ENCODE data around the gene HMOX1.

The HMOX1 gene

DNA sequence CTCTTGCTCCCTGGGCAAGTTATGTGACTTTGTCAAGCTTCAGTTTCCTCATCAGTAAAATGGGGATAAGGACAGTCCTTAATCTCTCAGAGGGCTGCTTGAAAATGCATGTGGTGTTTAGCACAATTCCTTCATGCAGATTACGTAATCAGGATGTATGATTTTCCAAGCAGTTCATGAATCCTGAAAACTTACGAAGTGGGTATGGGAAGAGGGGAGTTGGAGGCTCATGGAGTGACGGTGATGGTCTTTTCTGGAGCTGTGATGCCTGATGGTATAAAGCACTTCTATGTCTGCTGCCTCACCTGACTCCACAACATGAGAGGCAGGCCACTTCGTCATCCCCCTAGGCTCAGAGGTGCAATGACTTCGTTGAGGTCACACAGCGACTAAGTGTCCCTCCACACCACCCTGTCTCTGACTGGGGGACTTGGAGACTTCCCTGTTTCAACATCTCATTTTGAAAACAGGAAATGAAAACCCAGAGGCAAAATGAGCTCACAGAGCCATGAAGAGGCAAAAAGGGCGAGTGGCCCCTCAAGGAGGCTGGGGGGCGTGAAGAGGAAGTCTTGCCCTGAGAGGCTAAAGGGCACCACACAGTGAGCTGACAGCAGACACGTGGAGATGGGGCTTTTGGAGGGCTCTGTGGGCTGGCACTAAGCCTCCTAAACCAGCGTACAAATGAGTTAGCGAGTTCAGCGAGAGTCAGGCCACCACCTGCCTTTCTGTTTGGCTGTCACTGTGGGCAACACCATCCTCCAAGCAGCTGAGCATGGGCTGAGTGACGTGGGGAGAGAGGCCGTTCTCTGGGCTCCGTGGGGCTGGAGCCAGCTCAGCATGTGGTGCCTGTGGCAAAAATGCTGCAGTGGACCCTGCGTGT lies 29.1 kb downstream of the HMOX1 start:
- no peak for DNase-seq

DNA sequence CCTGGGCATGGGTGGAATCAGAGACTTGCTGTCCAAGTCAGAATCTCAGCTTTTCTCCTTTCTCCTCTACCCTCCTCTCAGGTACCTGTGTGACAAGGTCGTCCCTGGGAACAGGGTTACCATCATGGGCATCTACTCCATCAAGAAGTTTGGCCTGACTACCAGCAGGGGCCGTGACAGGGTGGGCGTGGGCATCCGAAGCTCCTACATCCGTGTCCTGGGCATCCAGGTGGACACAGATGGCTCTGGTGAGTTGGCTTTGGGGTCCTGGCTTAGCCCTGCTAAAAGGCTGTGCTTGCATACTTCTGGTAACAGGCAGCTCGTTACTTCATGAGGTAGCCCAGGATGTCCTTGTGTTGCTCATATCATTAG lies 29.8 kb downstream of the HMOX1 start:
- no peak for DNase-seq

DNA sequence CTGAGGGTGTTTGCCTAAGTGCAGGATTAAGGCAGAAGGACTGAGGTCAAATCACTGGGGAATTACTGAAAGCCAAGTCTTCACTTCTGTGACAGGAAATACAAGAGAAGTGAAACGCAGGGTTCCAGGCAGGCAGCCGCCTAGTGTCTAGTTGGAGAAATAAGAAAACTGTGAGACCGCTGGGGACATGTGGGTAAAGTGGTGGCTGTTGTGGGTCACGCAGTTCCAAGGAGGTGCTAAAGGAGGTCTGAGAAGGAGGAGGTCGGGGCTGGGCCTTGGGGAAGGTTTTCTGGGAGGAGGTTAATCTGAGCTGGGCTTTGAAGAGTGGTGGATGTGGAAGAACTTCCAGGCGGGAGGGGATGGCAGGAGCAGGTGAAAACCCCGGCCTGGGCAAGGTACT lies 30.2 kb downstream of the HMOX1 start:
- DNase-seq: no peak

DNA sequence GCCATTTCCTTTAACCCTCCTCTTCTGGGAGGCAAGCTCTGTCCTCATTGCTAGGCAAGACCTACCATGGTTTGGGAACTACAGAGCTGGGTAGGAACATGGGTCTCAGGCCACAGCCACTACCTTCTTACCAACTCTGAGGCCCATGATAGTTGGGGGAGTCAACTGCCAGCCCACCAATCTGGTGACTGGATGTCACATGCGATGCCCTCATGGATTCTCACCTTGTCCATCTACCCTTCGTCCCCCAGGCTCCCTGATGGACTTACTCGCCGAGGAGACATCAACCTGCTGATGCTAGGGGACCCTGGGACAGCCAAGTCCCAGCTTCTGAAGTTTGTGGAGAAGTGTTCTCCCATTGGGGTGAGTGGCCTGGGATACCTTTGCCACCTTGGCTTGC lies 32.7 kb downstream of the HMOX1 start:
- no peak for DNase-seq

DNA sequence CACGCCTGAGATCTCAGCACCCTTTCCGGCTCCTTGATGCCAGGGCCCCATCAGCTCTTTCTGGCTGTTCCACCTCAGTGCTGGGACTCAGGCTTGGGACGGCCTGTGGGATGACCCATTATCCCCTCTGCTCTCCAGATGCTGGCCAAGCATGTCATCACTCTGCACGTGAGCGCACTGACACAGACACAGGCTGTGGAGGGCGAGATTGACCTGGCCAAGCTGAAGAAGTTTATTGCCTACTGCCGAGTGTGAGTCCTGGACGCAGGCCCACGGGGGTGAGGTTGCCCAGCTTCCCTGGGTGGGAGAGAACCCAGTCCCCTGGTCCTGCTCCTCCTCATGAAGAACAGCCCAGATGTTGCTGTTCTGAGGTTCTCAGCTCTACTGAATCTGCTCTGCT lies 36.7 kb downstream of the HMOX1 start:
- DNase-seq: no peak

DNA sequence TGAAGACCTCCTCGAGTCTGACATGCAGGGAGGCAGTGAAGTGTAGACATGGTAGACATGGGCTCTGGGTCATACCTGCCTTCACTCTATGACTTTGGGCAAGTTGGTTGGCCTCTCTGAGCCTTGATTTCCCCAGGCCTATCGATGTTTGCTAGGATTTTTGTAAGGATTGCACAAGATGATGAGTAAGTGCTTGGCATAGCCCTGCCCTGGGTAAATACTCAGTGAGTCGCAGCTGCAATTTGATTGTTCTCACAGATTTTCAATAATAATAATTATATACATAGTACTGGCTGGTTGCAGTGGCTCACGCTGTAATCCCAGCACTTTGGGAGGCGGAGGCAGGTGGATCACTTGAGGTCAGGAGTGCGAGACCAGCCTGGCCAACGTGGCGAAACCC lies 37.2 kb downstream of the HMOX1 start:
- DNase-seq: no peak

DNA sequence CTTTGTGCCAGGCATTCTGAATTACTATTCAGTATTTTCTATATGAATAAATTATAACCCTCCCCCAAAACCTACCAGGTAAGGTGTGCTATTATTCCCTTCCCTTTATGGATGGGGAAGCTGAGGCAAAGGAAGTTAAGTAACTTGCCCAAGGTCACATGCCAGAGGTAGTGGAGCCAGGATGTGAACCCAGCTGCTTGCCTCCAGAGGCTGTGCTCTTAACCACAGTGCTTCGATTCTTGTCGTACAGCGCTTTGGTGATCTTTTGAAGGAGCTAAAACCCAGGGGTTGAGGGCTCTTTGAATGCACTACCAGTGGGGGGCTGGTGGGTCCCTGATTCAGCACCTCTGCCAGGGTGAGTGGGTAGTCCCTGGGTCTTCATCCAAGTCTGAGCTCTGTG lies 37.8 kb downstream of the HMOX1 start:
- DNase-seq: no peak

DNA sequence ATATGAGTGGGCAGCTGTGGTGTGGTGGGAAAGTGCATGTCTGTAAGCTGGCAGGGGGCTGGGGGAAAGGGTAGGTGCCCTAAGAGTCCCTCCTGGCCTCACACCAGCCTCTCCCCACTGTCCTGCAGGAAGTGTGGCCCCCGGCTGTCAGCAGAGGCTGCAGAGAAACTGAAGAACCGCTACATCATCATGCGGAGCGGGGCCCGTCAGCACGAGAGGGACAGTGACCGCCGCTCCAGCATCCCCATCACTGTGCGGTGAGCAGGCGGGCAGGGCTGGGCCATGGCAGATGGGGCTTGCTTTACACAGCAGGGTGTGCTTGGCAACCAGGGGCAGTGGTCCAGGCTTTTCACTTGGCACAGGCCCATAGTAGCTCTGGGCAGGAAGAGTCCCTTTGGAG lies 38.9 kb downstream of the HMOX1 start:
- no peak for DNase-seq

DNA sequence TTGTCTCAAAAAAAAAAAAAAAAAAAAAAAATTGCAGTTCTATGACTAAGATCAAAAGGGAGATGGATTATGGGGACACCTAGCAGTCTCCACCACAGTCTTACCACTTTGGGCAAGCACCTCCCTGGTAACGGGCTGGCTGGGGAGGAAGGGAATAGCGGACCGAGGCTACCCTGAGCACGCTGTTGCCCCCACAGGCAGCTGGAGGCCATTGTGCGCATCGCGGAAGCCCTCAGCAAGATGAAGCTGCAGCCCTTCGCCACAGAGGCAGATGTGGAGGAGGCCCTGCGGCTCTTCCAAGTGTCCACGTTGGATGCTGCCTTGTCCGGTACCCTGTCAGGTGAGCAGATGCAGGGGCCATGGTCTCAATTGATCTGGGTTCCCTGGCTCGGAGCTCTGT lies 40.2 kb downstream of the HMOX1 start:
- no peak for DNase-seq

DNA sequence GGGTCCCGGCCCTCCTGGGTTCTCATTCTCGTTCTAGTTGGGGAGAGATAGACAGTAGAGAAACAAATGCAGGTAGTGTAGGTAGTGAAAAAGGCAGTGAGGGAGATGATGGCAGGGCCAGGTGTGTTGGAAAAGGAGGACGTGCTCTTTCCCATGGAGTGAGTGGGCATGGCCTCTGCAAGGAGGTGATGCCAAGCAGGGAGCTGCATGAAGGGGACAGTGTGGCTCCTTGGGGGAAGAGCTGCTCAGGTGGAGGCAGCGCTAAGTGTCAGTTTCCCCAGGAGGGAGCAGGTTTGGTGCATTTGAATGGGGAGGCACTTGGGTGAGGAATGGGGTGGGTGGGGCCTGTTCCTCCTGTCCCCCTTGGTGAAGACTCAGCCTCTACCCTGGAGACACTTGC lies 41.2 kb downstream of the HMOX1 start:
- no peak for DNase-seq

DNA sequence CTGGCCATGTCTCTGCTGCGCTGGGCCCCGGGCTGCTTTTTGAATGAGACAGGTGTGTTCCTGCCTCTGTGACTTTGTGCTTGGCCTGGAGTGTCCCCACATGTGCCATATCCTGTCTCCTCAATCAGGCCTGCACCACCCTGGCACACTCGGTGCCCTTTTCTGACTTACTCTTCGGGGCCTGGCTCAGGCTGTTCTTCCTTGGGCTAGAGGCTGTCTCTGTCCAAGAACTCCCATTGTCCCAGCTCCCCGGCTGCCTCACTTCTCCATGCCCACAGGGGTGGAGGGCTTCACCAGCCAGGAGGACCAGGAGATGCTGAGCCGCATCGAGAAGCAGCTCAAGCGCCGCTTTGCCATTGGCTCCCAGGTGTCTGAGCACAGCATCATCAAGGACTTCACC lies 42.0 kb downstream of the HMOX1 start:
- no peak for DNase-seq

DNA sequence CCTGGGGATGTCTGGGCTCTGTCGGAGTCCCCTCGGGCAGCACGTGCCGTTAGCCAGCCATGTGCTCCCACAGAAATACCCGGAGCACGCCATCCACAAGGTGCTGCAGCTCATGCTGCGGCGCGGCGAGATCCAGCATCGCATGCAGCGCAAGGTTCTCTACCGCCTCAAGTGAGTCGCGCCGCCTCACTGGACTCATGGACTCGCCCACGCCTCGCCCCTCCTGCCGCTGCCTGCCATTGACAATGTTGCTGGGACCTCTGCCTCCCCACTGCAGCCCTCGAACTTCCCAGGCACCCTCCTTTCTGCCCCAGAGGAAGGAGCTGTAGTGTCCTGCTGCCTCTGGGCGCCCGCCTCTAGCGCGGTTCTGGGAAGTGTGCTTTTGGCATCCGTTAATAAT lies 43.2 kb downstream of the HMOX1 start:
- no peak for DNase-seq

DNA sequence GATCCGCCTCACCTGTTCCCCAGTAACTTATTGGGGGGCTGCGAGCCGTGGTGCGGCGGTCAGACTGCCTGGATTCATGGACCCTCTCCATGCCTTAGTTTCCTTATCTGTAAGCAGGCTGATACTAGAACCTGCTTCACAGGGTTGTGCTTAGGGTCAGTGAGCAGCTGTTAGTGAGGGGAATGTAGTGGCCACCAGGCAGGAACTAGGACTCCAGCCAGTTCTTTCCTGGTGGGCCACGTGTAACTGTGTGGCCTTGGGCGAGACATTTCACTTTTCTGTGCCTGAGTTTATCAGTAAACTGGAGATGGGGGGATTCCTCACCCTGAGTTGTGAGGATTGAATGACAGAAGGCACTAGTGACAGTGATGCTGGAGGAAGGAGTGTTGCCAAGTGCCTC lies 43.9 kb downstream of the HMOX1 start:
- DNase-seq: no peak

DNA sequence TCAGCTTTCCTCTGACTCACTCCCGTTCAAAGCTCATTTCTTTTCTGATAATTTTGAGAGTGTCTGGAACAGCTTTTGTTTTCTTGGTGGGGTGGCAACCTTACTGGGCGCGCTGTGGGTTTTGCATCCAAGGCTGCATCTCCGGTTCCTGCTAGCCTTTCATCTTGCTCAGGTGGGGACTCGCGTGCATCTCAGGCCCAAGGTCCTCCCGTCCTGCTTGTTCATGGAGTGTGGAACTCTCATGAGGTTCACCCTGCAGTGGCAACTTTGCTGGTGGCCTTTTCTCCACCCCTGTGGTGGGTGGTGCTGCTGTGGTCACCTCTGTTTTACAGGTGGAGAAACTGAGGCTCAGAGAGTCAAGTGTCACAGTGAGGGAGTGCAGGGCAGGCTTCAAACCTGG lies 44.6 kb downstream of the HMOX1 start:
- DNase-seq: no peak

DNA sequence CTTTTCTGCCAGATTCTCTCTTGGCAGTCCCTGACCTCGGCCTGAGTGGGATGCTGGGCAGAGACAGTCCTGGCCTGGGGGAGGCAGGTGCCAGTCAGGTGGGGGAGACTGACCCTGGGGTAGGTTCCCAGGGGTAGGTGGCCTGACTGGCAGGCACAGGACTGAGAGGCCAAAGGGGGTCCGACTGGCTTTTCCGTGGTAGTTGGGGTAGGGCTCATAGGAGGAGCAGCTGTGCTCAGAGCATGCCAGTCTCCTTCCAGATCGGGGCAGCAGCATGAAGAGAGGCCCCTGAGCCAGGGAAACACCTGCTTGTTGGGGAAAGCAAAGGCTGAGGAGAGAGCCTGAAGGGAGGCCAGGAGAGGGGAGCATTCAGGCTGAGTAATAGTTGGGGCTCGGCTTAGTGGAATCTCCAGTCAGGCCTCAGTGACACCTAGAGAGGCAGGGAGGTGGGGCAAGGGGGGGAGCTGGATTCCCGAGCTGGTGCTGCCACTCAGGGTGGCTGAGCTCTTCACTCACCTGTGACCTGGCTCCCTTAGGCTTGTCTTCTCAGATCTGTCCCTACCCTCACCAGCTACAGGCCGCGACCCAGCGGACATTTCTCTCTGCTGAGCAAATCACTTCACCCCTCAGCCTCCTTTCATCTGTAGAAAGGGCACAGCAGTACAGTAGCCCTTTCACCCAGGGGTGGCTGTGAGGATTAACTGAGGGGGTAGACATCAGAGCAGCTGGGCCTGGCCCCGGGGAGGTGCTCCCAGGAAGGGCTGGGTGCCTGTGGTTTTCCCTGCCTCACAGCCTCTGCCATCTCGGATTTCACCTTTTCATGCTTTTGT lies 45.3 kb downstream of the HMOX1 start:
- no peak for DNase-seq

DNA sequence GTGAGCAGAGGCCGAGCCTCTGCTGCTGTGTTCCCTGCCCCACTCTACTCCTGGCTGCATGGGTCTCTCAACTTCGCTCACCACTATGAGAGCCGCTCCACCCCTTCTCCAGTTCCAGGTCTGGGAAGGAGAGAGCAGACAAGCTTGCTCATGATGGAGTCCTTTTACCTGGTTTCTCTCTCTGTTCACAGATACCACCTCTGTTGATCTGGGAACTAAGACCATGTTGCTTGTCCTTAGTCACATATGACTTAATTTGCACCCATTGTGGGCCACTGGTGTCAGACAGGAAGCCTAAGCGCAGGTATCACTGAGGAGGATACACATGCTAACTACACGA lies 45.9 kb downstream of the HMOX1 start:
- no peak for DNase-seq

DNA sequence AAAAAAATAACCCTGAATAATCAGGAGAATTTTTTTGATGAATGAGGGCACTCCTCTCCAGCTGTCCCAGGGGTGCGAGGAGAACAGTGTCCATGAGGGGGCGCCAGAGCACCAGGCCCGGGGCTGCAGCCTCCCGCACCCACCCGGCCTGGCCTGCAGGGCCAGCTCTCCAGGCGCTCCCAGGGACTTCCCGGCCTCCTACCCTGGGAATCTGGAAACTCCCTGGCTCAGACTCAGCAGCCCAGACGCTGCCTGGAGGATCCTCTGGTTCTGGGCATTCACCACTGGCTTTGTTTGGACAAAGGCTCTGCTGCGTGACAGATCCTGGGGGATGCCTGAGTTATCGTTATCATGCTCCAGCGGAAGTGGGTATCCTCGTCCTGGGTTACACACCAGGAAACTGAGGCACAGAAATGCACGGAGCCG lies 50.0 kb downstream of the HMOX1 start:
- peak; percentile 80 for DNase-seq

DNA sequence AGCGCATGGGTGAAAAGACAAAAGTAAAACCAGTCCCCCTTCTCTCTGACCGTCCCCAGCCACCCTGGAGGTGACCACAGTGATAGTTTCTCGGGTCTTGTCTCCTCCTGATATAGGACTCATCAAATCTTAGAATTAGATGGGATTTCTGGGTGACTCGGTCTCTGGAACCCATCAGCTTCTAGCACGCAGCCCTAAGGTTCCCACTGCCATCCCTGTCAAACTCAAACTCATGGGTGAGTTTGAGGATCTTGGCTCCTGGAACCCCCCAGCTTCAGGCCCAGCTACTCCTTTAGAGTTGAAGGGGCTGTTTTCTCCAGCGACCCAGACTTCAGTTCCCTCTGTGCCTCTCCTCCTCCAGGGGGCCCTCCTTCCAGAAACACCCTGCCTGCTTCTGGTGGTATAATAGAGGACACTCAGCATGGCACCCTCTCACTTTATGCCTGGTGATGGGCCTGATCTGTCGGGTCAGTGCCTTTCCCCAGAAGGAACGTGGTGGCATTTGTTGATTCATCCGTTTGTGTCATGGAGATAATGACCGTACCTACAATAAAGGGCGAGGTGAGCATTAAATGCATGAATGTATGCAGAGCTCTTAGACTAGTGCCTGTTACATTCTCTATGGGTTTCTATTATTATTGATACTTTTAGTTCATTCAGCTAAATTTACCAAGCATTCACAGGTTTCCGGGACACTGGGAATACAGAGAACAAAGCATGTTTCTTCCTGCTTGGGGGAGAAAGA lies 50.8 kb downstream of the HMOX1 start:
- no peak for DNase-seq

DNA sequence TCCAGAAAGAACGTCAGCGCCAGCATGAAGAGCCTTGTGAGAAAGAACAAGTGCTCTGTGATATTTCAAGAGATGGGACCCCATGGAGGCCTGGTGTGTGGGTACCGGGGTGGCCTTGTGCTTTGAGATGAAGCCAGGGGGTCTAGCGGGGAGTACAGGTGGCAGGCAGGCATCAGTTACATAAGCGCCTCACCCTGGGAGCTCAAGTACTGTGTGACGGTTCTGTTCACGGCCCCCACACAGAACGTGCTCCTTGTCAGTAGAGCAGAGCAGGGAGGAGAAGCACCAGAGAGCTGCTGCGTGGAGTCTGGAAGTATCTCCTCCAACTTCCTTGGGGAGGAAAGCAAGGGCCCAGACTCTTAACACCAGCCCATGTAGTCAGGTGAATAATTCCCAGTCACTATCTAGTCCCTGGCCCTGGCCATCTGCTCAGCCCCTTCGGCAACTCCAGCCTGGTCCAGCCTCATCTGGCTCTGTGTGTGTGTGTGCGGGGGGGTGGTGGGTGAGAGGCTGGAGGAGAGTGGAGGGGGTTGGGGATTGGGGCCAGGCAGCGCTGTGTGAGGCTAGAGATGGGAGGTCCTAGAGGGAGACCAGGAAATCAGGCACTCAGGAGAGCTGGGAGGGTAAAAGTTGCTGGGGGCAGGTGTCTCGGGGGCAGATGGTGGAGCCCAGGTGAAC lies 51.5 kb downstream of the HMOX1 start:
- no peak for DNase-seq

DNA sequence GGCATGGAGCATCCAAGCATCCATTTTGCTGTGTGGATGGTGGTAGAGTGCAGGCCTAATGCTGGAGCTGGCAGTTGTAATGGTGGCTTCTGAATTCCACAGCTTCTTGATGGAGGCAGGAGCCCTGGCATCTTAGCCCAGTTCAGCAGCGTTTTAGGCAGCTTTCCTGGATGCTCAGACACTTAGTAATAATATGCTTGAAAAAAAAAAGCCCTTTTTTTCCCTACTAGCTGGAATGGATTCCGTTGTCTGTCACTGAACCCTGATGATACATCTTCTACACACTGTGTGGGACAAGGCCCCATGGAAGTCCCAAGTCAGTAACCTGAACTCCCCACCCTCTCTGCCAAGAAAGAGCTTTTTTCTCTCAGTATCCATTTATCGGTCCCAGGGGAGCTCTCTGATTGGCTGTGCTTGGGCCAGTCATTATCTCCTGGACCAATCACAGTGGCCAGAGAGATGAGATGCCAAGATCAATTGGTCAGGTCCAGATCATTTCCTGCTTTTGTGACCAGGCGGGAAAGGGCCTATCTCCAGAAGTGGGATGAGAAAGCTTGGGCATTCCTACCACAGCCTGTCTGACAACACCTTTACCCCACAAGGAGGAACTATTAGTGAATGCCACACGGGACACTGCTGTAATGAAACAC lies 53.3 kb downstream of the HMOX1 start:
- no peak for DNase-seq

DNA sequence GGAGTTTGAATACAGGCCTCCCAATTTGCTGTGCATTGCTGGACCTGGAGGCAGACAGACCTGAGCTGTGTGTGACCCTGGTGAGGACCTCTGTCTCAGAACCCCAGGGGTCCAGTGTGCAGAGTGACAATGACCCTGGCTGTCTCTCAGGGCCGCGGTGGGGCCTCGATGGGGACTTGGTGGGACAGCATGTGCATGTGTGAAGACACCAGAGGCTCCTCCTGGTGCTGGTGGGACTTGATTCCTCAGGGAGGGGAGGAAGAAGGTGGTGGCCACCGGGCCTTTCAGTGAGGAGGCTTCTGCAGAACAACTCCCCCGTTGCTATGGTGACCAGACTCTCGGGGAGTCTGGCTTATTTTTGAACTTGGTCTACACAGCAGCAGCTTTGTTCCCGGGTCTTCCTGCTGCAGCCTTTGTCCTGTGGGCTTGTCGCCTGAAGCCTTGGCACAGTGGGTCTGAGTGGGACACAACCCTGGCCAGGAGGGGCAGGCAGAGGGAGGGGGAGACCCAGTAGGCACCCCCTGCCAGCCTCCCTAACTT lies 54.4 kb downstream of the HMOX1 start:
- no peak for DNase-seq

DNA sequence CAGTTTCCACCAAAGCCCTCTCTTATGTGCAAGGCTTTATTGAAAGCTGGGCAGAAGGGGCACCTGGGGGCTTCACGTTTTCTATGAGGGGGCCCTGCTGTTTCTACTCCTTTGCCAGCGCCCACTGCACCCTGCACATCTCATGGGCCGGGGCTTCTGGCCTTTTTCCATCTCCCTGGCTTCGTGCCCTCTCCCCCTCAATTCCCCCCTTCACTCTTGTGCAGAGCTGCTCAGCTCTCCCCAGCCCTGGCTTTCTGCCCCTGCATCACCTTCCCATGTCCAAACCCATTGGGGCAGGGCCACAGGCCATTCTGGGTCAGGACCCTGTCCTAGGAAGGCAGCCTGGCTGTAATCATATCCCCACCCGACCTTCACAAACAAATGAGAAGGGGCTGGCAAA lies 55.5 kb downstream of the HMOX1 start:
- no peak for DNase-seq

All from activated CD4-positive, alpha-beta T cell treated with anti-CD3 and anti-CD28 coated beads for 48 hours (primary cell).